Transverse colon (tissue), 4 donors: ENCODE measurements around the gene PXYLP1.

Experiments used
- POLR2A ChIP-seq: fragments of 450-650 bp; IDR thresholded peaks from one replicate; pipeline ENCODE4 v1.6.1; 2016; ENCODE audit warnings: antibody characterized with exemption, mild to moderate bottlenecking, moderate library complexity
- POLR2AphosphoS5 ChIP-seq, 3 donors: sonication (generic); formaldehyde crosslinking; IDR thresholded peaks; one replicate each; pipeline ENCODE4 v1.6.1; 2016; ENCODE audit warnings: antibody characterized with exemption in 3 of 3
- TF ChIP-seq, protein P1 (sequence below), 5 experiments: fragments of 200-600 bp in 3 of 5; fragments of 450-650 bp in 2 of 5; sonication (generic) in 3 of 5; IDR thresholded peaks; 1 replicate in 2 of 5; 2 replicates in 3 of 5; pipeline ENCODE4 v1.5.1; 2016 to 2017; ENCODE audit warnings: antibody characterized with exemption in 5 of 5, inconsistent platforms in 3 of 5, mild to moderate bottlenecking in 2 of 5, moderate library complexity in 1 of 5

DNA sequence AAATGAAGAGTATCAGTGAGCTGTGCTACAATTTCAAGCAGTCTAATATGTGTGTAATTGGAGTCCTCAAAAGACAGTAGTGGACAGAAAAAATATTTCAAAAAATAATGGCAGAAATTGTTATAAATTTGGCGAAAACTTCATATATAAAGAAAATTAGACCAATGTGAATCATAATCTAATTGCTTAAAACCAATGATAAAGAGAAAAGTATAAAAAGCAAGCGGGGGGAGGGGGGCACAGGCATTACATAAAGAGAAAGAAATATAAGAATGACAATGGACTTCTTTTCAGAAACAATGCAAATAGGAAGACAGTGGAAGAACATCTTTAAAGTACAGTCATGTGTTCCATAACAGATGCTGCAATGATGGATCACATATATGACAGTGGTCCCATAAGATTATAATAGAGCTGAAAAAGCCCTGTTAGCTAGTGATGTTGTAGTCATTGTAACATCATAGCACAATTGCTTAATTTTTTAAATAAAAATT, 7.9 kb upstream of the PXYLP1 start:
- TF ChIP-seq, protein P1, sequence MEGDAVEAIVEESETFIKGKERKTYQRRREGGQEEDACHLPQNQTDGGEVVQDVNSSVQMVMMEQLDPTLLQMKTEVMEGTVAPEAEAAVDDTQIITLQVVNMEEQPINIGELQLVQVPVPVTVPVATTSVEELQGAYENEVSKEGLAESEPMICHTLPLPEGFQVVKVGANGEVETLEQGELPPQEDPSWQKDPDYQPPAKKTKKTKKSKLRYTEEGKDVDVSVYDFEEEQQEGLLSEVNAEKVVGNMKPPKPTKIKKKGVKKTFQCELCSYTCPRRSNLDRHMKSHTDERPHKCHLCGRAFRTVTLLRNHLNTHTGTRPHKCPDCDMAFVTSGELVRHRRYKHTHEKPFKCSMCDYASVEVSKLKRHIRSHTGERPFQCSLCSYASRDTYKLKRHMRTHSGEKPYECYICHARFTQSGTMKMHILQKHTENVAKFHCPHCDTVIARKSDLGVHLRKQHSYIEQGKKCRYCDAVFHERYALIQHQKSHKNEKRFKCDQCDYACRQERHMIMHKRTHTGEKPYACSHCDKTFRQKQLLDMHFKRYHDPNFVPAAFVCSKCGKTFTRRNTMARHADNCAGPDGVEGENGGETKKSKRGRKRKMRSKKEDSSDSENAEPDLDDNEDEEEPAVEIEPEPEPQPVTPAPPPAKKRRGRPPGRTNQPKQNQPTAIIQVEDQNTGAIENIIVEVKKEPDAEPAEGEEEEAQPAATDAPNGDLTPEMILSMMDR (IDR thresholded peaks at IDR 0.05) = no peak
- TF ChIP-seq POLR2AphosphoS5 (IDR thresholded peaks at IDR 0.05) (no peak), POLR2A (no peak)
